COR-L47 (cell line): ENCODE results near the gene ITM2B.

Source experiments
- DNase-seq: peaks from one replicate; lab custom pipeline; 2025; lab: John Stamatoyannopoulos, UW

The ITM2B gene

DNA sequence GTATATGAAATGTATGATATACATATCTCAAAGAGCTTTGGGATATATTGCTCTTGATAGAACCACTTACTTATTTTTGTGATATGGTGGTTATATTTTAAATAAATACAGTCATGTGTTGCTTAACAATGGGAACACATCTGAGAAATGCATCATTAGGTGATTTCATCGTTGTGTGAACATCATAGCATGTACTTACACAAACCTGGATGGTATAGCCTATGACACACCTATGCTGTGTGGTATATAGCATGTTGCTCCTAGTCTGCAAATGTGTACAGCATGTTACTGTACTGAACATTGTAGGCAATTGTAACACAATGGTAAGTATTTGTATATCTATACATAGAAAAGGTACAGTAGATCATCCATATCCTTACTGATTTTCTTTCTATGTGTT, 78.2 kb downstream of the ITM2B start:
- DNase-seq, result no peak

- DNase-seq, result no peak
These were observed 83.1 kb downstream of the ITM2B start for GRCh38 chr13:48315969-48316650.

- DNase-seq, result no peak
These were observed 84.0 kb downstream of the ITM2B start for GRCh38 chr13:48316826-48317510.

GRCh38 chr13:48317511-48318376, 84.7 kb downstream of the ITM2B start:
- DNase-seq, result no peak

- no peak for DNase-seq
These were observed 85.4 kb downstream of the ITM2B start for GRCh38 chr13:48318377-48318811.

DNA sequence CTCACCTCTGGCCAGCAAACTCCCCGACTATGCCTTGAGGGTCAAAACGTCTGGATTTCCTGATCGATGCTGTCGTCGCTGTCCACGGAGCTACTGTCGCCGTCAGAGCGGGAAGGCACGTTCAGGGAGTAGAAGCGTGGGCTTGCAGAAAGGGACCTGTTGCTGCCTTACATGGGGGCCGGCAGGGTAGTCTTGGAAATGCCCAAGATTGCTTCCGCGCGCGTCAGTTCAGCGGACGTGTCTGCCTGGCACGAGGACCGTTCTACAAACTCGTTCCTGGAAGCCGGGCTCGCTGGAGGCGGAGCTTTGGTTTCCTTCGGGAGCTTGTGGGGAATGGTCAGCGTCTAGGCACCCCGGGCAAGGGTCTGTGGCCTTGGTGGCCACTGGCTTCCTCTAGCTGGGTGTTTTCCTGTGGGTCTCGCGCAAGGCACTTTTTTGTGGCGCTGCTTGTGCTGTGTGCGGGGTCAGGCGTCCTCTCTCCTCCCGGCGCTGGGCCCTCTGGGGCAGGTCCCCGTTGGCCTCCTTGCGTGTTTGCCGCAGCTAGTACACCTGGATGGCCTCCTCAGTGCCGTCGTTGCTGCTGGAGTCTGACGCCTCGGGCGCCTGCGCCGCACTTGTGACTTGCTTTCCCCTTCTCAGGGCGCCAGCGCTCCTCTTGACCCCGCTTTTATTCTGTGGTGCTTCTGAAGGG, 86.0 kb downstream of the ITM2B start:
- DNase-seq, result no peak
